NCI-H2029 treated with DMSO at 0.1 percent for 48 hours (cell line): ENCODE results near the gene EXOC7.

Experiments
- DNase-seq: peaks from one replicate; lab custom pipeline; 2025; lab: John Stamatoyannopoulos, UW

The EXOC7 gene

DNA sequence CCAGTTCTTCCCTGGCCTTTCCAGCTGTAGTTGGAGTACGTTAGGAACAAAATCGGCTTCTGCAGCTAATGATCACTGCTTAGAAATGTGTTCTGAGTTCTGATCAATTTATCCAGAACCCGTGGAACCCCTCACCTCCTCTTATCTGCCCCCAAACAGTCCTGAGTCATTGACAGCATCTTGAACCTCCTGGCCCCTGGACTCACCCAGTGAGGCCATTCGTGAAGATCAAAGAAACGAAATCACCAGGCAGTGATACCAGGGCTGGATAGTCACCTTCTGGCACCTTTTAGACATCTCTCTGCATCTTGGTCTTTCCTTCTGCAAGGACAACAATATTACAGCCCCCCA is 17.0 kb upstream of the EXOC7 start:
- DNase-seq = no peak

DNA sequence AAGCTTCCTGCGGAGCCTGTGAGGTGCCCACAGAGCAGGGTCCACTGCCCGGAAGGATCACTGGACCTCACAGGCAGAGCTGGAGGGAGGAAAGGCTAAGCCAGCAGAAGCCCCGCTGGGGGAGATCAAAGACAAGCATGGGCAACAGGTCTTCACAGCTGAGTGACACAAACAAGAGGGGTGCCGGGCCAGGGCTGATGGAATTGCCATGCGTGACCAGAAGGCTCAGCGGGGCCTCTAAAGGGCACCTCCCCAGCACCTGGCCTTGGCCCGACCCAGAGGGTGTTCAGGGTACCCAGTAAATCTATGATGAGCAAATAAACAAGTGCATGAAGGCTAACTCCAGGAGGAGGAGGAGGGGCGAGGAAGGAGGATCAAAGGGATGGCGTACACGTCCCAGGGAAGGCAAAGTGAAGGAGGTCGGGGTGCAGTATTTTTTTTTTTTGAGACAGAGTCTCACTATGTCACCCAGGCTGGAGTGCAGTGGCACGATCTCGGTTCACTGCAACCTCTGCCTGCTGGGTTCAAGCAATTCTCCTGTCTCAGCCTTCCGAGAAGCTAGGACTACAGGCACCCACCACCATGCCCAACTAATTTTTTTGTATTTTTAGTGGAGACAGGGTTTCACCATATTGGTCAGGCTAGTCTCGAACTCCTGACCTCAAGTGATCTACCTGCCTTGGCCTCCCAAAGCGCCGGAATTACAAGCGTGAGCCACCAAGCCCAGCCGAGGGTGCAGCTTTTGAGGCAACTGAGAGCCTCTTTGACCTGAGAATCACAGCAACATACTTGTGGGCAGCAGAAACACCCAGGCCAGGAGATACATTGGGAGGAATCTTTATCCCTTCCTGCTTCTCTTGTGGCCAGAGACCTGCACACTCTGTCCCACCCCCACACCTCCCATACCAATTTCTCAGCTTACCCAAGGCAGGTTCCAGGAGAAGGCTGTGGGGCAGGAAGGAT is 16.1 kb upstream of the EXOC7 start:
- no peak for DNase-seq

DNA sequence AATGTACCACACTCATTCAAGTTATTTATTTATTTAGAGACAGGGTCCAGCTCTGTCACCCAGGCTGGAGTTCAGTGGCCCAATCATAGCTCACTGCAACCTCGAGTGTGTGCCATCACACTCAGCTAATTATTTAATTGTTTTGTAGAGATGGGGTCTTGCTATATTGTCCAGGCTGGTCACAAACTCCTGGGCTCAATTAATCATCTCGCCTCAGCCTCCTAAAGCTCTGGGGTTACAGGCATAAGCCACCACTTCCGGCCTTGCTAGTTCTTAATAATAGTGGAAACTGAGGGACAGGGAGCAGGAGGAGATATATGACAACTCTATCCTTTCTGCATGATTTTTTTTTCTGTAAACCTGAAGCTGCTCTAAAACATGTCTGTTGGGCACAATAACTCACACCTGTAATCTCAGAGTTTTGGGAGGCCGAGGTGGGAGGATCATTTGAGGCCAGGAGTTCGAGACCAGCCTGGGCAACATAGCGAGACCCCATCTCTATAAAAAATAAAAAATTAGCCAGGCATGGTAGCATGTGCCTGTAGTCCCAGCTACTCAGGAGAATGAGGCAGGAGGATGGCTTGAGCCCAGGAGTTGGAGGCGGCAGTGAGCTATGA is 11.7 kb upstream of the EXOC7 start:
- DNase-seq = no peak

DNA sequence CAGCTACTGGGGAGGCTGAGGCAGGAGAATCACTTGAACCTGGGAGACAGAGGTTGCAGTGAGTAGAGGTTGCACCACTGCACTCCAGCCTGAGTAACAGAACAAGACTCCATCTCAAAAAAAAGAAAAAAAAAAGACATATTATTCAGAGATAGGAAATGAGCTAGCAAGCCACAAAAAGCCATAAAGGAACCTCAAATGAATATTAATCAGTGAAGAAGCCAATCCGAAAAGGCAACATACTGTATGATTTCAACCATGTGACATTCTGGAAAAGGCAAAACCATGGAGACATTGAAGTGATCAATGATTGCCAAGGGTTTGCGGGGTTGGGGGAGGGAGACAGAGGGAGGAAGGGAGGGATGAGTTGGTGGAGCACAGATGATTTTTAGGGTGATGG is 8.4 kb upstream of the EXOC7 start:
- no peak for DNase-seq

DNA sequence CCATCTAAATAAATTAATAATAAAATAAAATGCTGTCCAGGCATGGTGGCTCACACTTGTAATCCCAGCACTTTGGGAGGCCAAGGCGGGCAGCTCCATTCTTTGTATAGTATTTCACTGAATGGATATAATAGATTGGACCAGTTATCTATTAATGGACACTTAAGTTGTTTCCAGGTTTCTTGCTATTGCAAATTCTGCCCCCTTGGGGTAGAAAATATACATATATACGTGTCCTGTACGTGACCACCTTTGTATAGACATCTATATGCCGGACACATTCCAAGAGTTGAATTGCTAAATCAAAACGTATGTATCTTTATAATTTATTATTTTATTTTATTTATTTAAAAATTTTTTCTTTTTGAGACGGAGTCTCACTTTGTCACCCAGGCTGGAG is 3.9 kb upstream of the EXOC7 start:
- DNase-seq = no peak

DNA sequence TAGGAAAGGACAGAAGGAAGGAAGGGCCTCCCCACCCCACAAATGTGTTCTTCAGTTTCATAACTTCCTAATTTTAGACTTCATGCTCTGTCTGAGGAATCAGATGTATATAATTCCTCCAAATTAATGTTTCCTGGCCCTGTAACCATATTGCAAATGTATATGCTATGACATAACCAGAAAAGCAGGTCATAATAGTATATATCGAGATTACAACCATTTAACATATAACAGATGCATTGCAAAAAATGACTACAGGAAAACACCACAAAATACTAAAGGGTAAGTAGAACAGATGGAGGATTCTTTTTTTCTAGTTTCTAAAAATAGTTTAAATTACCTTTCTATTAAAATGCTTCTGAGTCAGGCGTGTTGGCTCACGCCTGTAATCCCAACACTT is 3.1 kb upstream of the EXOC7 start:
- no peak for DNase-seq

DNA sequence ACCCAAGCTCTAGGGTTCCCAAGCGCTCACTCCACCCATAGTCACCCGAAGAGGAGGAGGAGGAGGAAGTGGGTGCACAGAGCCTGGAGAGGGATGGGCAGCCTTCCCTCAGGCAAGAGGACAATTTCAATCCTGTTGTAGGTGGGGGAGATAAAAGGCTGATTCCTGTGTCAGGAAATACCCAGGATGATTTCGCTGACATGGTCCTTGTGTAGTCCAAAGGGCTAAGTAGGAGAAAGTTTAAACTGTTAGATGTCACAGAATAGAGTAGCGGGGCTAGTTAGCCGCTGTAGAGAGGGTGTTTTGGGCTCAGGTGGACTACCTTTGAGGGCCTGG is 1.3 kb upstream of the EXOC7 start:
- no peak for DNase-seq

DNA sequence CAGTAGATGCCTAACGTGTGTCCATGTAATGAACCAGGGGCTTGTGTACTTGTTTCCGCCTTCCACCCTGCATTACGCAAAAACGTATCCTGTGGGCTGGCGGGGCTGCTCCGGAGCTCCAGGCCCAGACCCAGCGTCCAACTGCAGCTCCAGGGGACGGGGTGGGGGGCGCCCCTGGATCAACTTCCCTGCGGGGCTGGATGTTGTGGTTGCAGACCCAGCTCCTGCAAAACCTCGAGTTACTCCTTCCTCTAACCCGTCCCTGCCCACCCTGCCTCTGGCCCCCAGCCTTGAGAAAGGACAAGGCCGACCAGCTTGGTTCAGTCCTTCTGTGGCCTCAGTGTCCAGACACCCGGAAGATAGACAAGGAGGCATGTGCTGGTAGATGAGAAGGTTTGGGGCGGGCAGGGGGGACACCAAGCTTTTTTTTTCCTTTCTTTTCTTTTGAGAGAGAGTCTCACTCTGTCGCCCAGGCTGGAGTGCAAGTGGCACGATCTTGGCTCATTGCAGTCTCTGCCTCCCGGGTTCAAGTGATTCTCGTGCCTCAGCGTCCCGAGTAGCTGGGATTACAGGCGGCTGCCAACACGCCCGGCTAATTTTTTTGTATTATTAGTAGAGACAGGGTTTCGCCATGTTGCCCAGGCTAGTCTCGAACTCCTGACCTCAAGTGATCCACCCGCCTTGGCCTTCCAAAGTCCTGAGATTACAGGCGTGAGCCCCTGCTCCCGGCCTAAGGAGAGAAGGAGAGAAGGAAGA is 731 bp upstream of the EXOC7 start:
- no peak for DNase-seq

DNA sequence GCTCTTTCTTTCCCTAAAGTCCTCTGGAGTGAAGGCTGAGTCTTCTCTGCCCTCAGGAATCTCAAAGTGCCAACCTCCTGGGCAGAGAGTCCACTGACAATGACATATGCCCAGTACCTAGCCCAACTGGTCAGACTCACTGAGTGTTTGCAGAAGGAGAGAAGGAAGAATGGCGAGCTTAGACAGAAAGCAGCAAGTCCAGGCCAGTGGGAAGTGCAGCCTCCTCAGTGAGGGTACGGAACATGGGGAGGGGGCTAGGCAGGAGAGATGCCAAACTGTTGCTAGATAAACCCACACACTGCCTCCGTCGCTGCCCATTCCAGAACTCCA is 678 bp downstream of the EXOC7 start:
- no peak for DNase-seq

DNA sequence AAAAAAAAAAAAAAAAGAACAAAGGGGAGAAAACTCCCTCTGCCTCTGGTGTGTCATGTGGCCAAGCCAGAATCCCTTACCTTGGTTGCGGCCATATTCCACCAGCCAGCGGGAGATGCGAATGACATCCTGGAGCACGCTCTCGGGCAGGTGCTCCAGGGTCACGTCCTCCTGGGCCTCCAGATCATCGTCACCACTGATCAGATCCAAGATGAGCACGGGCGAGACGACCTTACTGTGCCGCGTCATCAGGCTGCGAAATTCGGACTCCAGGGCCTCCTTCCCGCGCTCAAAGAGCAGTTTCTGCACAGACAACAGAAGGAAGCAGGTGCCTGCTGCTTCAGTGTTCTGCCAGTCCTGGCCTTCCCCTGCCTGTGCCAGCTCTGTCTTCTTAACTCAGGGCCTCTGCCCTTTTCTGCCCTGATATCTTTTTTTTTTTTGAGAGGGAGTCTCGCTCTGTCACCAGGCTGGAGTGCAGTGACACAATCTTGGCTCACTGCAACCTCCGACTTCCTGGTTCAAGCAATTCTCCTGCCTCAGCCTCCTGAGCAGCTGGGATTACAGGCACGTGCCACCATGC is 5.8 kb downstream of the EXOC7 start:
- no peak for DNase-seq

DNA sequence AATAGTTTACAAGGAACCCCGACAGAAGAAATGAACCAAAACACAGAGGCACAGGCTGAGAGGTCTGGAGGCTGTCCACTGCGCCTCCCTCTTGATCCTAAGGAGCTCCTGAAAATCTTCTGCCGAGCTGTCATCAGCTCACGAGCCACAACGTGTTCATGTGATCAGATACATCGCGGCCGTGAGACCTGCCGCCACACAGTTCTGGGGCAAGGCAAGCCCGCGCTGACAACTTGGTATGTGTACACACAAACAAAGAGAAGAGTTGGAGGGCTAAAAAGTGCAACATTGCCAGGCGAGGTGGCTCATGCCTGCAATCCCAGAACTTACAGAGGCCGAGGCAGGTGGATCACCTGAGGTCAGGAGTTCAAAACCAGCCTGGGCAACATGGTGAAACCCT is 7.6 kb downstream of the EXOC7 start:
- no peak for DNase-seq

DNA sequence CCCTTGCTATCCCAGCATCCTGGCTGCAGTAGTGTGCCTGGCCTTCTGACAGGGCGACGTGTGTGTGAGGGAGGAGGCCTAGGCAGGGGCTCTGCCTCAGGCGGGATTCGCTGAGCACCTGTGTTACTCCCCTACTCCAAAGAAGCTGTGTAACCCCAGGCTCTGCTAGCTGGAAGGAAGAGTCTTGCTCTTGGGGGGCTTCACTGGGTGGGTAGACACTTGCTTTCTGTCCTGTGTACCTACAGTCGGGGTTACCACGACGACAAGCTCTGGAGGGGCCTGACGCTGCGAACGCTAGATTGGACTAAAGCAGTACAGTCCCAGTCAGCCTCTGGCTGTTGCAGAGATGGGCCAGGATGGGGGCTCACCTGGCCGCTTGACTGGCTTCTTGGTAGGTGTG is 9.5 kb downstream of the EXOC7 start:
- no peak for DNase-seq

DNA sequence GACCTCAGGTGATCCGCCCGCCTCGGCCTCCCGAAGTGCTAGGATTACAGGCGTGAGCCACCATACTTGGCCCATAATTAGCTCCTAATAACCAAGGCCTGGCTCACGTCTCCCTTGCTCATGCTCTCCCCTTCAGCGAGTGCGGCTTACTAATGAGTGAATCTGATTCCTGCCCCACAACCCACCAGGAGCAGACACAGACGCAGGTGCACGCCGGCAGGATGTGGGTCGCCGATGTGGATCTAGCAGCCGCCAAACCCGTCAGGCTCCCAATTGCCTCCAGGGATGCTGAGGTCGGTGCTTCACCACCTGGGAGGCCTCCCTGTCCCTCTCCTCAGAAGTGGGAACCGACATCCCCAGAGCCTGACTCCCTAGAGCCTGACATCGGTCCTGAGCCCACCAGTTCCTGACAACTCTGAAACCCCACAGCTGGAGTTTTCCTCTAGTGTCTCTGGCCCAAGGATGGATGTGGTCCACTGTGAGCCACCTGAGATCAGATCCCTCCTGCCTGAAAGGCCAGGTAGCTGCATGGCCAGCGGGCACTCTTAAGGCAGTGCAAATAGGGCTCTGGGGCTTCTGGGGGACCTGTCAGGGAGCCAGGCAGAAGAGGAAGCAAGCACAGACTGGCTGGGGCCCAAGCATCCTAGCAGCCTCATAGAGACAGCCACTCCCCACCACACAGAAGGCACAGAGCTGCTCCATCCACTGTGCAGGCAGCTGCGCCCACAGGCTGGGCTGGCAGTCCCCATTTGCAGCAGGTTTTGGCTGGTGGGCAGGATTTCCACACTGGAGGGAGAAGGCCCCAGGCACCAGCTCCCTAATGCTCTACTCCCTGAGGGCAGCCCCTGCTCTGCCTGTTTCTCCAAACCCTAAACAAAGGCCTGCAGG is 10.8 kb downstream of the EXOC7 start:
- no peak for DNase-seq

DNA sequence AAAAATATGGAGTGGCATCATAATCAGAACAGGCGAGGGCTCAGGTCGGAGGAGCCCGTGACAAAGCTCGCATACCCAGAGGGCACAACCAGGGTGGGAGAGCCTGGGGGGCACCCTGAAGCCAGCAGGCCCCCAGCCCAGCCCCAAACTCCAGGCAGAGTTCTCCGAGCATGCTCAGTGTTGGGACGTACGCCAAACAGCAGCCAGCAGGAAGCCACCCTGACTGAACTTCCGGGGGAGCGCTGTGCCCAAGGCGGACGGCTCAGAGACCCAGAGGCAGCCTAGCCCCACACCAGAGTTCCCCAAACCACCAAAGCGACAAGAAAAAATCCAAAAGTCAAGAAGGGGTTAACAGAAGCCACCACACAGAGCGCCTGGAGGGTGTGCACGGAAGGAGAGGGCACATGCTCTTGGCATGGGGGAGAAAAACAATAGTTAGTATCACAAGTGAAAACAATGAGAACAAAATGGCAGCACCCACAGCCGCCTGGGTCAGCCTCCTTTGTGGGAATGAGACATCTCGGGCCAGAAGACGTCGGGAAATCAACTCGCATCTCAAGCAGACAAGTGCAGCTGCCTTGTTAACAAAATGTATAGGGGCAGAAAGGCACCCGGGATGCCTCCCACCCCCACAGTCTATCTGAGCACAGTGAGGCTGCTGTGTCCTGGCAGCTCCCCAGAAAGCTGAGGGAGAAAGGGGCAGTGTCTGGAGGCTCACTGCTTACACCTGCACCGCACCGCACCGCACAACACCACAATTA is 11.9 kb downstream of the EXOC7 start:
- DNase-seq = no peak

DNA sequence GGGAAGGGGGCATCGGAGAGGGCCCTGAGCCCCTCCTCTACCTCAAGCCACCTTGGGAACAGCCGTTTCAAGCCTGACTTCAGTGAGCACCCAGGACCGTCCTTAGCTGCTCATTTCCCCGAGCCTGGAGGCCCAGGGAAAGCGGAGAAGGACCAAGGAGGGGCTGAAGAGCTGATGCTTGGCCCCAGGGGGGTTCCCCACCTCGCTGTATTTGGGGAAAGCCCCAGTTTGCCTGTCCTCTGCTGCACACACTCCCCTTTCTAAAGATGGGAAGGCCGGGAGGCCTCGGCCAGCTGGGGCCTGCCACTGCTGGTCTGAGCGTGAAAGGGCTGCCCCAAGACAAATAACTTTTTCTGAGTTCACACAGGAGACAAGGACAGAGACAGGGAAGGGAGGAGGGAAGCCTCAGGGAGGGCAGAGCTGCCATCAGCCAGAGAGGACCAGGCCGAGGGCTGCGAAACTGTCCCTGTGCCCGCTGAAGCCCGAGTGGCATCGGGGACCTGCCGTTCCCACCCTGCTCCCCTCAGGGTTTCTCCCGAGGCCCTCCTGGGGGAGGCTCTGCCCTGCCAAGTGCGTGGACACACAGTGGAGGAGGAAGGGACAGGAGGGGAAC is 13.0 kb downstream of the EXOC7 start:
- no peak for DNase-seq

DNA sequence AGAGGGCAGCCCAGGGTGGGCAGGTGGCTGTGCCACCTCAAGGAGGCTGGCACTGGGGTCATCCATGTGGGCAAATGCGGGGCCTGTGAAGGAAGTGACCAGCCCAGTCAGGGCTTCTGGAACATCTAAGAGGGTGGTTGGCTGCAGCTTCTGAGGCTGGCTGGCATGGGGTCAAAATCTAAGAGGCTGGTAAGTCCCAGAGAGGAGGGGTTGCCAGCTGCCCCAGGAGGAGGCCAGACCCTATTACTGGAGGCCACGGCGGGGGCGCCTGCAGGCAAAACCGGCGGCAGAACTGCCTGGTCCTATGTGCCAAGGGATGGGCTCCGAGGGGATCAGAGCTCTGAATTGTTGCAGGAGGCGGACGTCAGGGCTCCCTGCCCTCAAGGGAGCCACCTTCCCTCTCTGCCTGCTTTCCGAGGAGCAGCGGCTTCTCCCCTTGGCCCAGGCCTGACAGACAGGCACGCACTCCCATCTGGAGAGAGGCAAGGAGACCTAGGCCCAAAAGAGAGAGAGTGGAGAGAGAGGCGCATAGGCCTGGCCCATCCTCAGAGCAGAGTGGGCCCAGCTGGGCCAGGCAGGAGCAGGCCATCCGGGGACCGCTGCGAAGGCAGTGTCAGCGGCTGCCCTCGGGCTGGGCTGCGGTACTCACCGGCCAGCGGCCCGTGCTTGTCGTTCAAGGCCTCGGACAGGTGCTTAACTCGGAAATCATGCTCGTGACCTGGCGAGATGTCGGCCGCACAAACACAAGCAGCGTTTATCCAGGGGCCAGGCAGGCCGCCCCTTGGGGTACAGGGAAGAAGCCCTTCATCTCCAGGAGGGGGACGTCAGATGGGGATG is 13.7 kb downstream of the EXOC7 start:
- DNase-seq = no peak

DNA sequence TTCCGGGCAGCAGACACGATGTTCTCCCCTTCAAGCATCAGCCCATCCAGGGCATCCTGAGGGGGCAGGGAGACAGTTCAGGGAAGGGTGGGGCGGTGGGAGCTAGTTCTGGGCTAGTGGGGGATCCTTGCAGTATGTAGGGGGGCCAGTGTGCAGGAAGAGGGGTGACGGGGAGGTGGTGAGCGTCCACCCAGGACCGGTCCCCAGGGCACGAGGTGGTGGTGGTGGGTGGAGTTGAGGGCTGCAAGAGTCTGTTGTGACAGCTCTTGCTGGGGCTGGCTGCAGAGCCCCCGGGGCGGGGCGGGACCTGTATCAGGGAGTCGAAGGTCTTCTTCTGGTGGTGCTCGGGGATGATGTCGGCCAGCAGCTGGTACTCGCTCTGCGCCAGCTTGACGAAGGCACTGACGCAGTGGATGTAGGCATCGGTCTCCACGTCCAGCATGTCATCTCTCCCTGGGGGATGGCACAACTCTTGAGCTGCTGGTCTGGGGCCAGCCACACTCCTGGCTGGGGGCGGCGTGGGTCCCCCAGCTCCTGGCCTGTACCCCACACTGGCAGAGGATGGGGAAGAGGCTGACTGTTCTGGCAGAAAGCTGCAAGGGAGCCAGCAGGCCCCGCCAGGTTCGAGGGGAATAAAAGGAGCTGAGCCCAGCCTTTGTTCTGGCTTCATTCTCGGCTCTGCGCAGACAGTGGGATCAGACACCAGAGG is 14.6 kb downstream of the EXOC7 start:
- DNase-seq = no peak

DNA sequence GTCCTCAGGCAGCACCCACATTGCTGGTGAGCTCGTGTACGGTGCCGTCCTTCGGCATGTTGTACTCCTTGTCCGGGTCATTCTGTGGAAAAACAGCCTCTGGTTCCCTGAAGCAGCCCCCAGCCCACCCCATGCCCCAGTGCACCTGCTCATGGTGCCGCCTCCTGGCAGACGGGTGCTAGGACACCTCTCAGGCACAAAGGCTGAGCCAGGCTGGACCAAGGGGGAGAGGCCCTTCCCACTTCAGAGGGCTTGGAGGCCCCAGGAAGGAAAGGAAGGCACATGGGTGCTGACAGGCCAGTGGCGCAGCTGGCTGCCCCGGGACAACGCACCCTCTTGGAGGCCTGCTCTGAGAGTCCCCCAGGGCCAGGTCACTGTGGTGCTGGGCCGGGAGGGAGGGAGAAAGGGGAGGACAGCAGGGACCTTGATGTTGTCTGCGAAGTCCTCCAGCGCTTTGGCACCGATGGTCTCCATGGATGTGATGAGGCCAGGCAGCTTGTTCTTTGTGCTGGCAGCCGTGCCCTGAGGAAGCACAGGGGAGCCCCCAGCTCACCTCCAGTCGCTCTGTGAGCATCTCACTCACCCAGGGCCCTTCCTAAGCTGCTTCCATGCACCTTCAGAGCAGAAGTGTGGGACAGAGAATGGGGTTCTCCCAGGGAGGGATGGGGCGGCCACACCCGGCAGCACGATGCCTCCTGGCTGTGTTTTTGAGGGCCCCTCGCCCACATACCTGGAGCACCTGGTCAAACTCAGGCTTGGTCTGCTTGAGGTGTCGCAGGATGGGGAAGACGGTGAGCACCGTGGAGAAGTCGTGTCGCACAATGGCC is 15.3 kb downstream of the EXOC7 start:
- no peak for DNase-seq
